Endothelial cell of umbilical vein (primary cell): ENCODE results near the gene ALG12. TPM values are rescaled to one million over a fixed set of nuclear protein-coding genes. Genes with fewer than 3 reads are reported as not detected.

Source experiments
- BruUV-seq: library from RNA; stranded (reverse); fragments of 400-500 nt; replicated peaks from 2 replicates; lab custom pipeline; 2021; lab: Mats Ljungman, UMichigan
- CTCF ChIA-PET: fragments of 300-600, 350-600 bp; sonication (Branson Sonifier 250); formaldehyde crosslinking; loops from one replicate; lab custom pipeline; 2021; ENCODE audit warnings: antibody characterized with exemption, inconsistent platforms; lab: Charles Lee
- POLR2A ChIA-PET: fragments of 300-600, 350-600 bp; sonication (Branson Sonifier 250); formaldehyde crosslinking; loops from one replicate; lab custom pipeline; 2021; ENCODE audit warnings: antibody characterized with exemption, inconsistent platforms; lab: Charles Lee
- DNase-seq: peaks from one replicate; pipeline ENCODE4 v3.0.0-alpha.2; 2011; ENCODE audit warnings: low read depth, low spot score
- FAIRE-seq: peaks from 2 replicates; lab custom pipeline; 2011; peaks lifted over from hg19 to GRCh38; lab: Jason Lieb, UNC
- H2AFZ ChIP-seq: 2 replicates; pipeline ENCODE4 v1.6.0; 2012; ENCODE audit warnings: low read depth, low read length, control low read depth, inconsistent platforms
- H3K27ac ChIP-seq: 2 replicates; pipeline ENCODE4 v1.5.1; 2011; ENCODE audit warnings: low read depth, mild to moderate bottlenecking, control low read depth, low read length, moderate library complexity; ENCODE audit not compliant: insufficient read depth
- H3K27me3 ChIP-seq, 2 experiments: 2 replicates each; pipeline versions ENCODE4 v1.6.0 to v1.6.1; 2011; ENCODE audit warnings: low read length in 2 of 2, mixed read lengths in 1 of 2; ENCODE audit not compliant: control insufficient read depth in 2 of 2, insufficient read depth in 2 of 2
- H3K36me3 ChIP-seq, 2 experiments: 2 replicates in 1 of 2; 3 replicates in 1 of 2; pipeline ENCODE4 v1.5.1; 2011; ENCODE audit warnings: low read length in 2 of 2, mild to moderate bottlenecking in 1 of 2, moderate library complexity in 1 of 2; ENCODE audit not compliant: control insufficient read depth in 2 of 2, insufficient read depth in 2 of 2; ENCODE audit errors: extremely low read depth in 1 of 2
- H3K4me1 ChIP-seq: 3 replicates; pipeline ENCODE4 v1.5.1; 2011; ENCODE audit warnings: mild to moderate bottlenecking, low read length; ENCODE audit not compliant: control insufficient read depth, insufficient read depth; ENCODE audit errors: extremely low read depth
- H3K4me2 ChIP-seq: 2 replicates; pipeline ENCODE4 v1.6.1; 2011; ENCODE audit warnings: low read length, control low read depth, mixed read lengths; ENCODE audit not compliant: insufficient read depth
- H3K4me3 ChIP-seq, 3 experiments: fragments of 200-600 bp in 1 of 3; sonication (generic), shearing (Covaris generic) in 1 of 3; replicated peaks in 1 of 3; 2 replicates each; pipeline ENCODE4 v1.5.1; 2011 to 2016; ENCODE audit warnings: control low read depth in 3 of 3, low read length in 3 of 3, mild to moderate bottlenecking in 2 of 3, inconsistent platforms in 1 of 3, low read depth in 1 of 3, moderate library complexity in 1 of 3; ENCODE audit not compliant: insufficient read depth in 1 of 3
- H3K79me2 ChIP-seq: 2 replicates; pipeline ENCODE4 v1.6.0; 2012; ENCODE audit warnings: low read length, inconsistent platforms; ENCODE audit not compliant: control insufficient read depth, insufficient read depth
- H3K9ac ChIP-seq: replicated peaks from 2 replicates; pipeline ENCODE3; 2011; ENCODE audit warnings: low read length, control low read depth; ENCODE audit not compliant: insufficient read depth; ENCODE audit errors: extremely low read depth
- H3K9me1 ChIP-seq: replicated peaks from 3 replicates; pipeline ENCODE4 v1.6.0; 2011; ENCODE audit warnings: mild to moderate bottlenecking, low read length; ENCODE audit not compliant: control insufficient read depth, insufficient read depth; ENCODE audit errors: extremely low read depth
- H3K9me3 ChIP-seq: replicated peaks from 2 replicates; pipeline ENCODE4 v1.5.1; 2012; ENCODE audit warnings: low read length, inconsistent platforms; ENCODE audit not compliant: control insufficient read depth, insufficient read depth
- H4K20me1 ChIP-seq: replicated peaks from 2 replicates; pipeline ENCODE3; 2011; ENCODE audit warnings: mild to moderate bottlenecking, low read length; ENCODE audit not compliant: control insufficient read depth, insufficient read depth; ENCODE audit errors: extremely low read depth
- CTCF ChIP-seq, 2 donors: IDR thresholded peaks; 1 replicate in 1 of 2; 2 replicates in 1 of 2; pipeline ENCODE4 v1.5.1; 2011; ENCODE audit warnings: low read length in 2 of 2, mild to moderate bottlenecking in 2 of 2, moderate library complexity in 2 of 2, control low read depth in 1 of 2, inconsistent platforms in 1 of 2, low read depth in 1 of 2; ENCODE audit not compliant: insufficient read depth in 1 of 2; ENCODE audit errors: extremely low read depth in 1 of 2
- EZH2 ChIP-seq: IDR thresholded peaks from 2 replicates; pipeline ENCODE4 v1.6.1; 2012; ENCODE audit warnings: borderline replicate concordance, low read depth, mild to moderate bottlenecking, moderate library complexity, low read length, inconsistent platforms; ENCODE audit not compliant: severe bottlenecking
- FOS ChIP-seq: IDR thresholded peaks from 2 replicates; pipeline ENCODE4 v1.6.1; 2011; ENCODE audit warnings: mild to moderate bottlenecking, low read length, moderate library complexity, borderline replicate concordance; ENCODE audit not compliant: insufficient read depth
- GATA2 ChIP-seq: IDR thresholded peaks from 2 replicates; pipeline ENCODE4 v1.7.0; 2011; ENCODE audit warnings: low read depth, mild to moderate bottlenecking, moderate library complexity, mixed read lengths, low read length; ENCODE audit not compliant: insufficient read length, insufficient read depth
- JUN ChIP-seq: IDR thresholded peaks from 2 replicates; pipeline ENCODE4 v1.6.1; 2011; ENCODE audit warnings: borderline replicate concordance, low read depth; ENCODE audit not compliant: insufficient read length, insufficient read depth
- MAX ChIP-seq: IDR thresholded peaks from 2 replicates; pipeline ENCODE4 v1.6.1; 2011; ENCODE audit not compliant: insufficient read depth, insufficient read length
- MYC ChIP-seq: IDR thresholded peaks from one replicate; pipeline ENCODE4 v1.6.1; 2011; ENCODE audit warnings: mild to moderate bottlenecking, low read depth, low read length
- POLR2A ChIP-seq: IDR thresholded peaks from 2 replicates; pipeline ENCODE4 v1.6.1; 2012; ENCODE audit warnings: low read depth, mild to moderate bottlenecking, control low read depth, low read length
- POLR2AphosphoS5 ChIP-seq: IDR thresholded peaks from 2 replicates; pipeline ENCODE4 v1.6.1; 2012; ENCODE audit warnings: low read depth, mild to moderate bottlenecking, control low read depth, low read length, moderate library complexity; ENCODE audit not compliant: insufficient read depth
- dilution Hi-C: fragments of 300-500 bp; cut with MboI; formaldehyde crosslinking; loops from one replicate; pipeline ENCODE4 v1.15.0; 2019; ENCODE audit warnings: low sequenced_read_pairs; ENCODE audit not compliant: extremely low pct_ligation_motif_present
- intact Hi-C: fragments of 100-400 bp; cut with micrococcal nuclease; formaldehyde crosslinking; loops from one replicate; pipeline ENCODE4 v1.10.0; 2022
- polyA plus RNA-seq, 4 experiments: library from polyadenylated mRNA; depleted of rRNA in 3 of 4; stranded (reverse) in 3 of 4; unstranded in 1 of 4; fragments of >200 nt; gene quantifications; 2 replicates each; pipeline versions ENCODE4 v1.2.1 to v1.2.3, GENCODE V29; 2011 to 2012; ENCODE audit warnings: missing spikeins in 1 of 4
- total RNA-seq: library from RNA; stranded (reverse); gene quantifications from 2 replicates; pipeline ENCODE4 v1.2.3, GENCODE V29; 2021

The ALG12 gene
- total and polyA plus RNA-seq, 2 donors (not counting 3 experiments of a cell fraction or from before 2014, with no cell fraction given) = 14.6 to 18.0 TPM

DNA sequence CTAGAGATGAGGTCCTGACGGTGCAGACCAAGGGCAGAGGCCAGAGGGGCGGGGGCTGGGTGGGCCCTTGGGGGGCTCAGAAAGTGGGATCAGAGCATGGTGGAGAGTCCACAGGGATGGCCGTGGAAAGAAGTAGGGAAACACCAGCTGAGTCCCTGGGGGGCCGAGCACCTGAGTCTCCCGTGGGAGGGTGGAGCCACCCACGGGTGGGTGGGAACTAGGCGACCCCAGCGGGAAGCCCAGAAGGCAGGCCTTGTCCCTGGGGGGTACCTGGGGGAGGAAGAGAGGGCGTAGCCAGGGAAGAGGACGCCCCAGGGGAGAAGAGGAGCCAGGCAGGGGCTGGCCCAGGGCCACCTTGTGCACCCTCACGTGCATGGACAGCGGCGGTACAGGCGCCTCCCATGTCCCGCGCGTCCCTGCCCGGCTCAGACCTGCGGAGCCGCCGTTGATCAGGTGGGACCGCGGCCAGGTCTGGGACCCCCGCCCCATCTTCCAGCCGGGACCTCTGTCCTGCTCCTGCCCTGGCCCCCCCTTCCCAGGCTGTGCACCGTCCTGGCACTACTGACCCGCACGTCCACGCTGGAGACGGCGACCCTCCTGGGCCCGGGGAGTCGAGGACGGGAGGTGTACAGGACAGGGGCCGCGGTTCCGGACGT is 10.4 kb upstream of the ALG12 start:
- no peak overlapping the region for H3K9ac ChIP-seq
- FAIRE-seq (no peak), DNase-seq (no peak)
- no peaks in the 10 kb centered on the region for H3K9me1 ChIP-seq
- TF ChIP-seq GATA2 = no peak
- no peak for TF ChIP-seq FOS
- TF ChIP-seq CTCF (IDR thresholded peaks at IDR 0.05; ENCODE audit: extremely low read depth in 1 of 2, insufficient read depth in 1 of 2, low read depth in 1 of 2, low read length in 2 of 2) = no peak
- no peak for TF ChIP-seq POLR2AphosphoS5
- no peak for TF ChIP-seq JUN
- no peak for TF ChIP-seq EZH2
- TF ChIP-seq MYC = no peak
- TF ChIP-seq POLR2A = no peak
- no peak for TF ChIP-seq MAX
- H2AFZ ChIP-seq = no peak overlapping the region
- H3K4me3 ChIP-seq = no peak overlapping the region
- dilution Hi-C loops (no loop called here), intact Hi-C loops (no loop called here)
- BruUV-seq = no TSS peak
- CTCF ChIA-PET = interaction anchor here (2.3 kb wide), 1 partner anchor 101 kb away, joined by 31 read pairs; no protein-coding TSS in a partner anchor
- no peaks in the 10 kb centered on the region for H3K9me3 ChIP-seq
- H3K36me3 ChIP-seq = no peaks in the 10 kb centered on the region
- H3K27me3 ChIP-seq = no peaks in the 10 kb centered on the region
- H4K20me1 ChIP-seq = no peaks in the 10 kb centered on the region
- POLR2A ChIA-PET = no interaction called here
- H3K4me1 ChIP-seq = peaks cover 26% of the 10 kb centered on the region
- no peak overlapping the region for H3K27ac ChIP-seq
- no peaks in the 10 kb centered on the region for H3K79me2 ChIP-seq
- H3K4me2 ChIP-seq = no peak overlapping the region
